OCI-LY7 (cell line): Measurements from ENCODE around the gene UBE2H.

ENCODE experiments used
- EZH2phosphoT487 ChIP-seq: fragments of 200-600 bp; sonication (generic); IDR thresholded peaks from 2 replicates; pipeline ENCODE4 v1.6.1; 2018; ENCODE audit warnings: low read depth, borderline replicate concordance, mild to moderate bottlenecking, mixed run types, antibody characterized with exemption, low read length, moderate library complexity, mixed read lengths
- TF ChIP-seq, protein P1 (sequence below): fragments of 200-600 bp; sonication (generic); conservative IDR thresholded peaks from 2 replicates; pipeline ENCODE4 v1.5.1; 2014; ENCODE audit warnings: mild to moderate bottlenecking, antibody characterized with exemption, low read length, moderate library complexity, mixed read lengths

DNA sequence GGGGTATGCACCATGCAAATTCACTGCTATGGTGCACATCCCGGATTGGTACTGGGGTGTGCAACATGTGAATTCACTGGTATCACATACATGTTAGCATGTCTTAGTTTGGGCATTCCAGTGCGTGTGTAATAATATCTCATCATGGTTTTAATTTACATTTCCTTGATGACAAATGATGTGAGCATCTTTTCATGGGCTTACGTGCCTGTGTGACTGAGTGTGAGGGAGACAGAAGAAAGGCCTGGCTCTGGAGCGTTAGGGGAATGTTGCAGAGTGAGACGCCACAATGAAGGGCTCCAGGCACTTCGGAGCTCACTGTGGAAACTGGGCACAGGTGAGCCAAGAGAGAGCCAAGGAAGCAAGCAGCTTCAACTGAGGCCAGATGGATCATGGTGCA lies 162.6 kb downstream of the UBE2H start:
- TF ChIP-seq, protein P1, sequence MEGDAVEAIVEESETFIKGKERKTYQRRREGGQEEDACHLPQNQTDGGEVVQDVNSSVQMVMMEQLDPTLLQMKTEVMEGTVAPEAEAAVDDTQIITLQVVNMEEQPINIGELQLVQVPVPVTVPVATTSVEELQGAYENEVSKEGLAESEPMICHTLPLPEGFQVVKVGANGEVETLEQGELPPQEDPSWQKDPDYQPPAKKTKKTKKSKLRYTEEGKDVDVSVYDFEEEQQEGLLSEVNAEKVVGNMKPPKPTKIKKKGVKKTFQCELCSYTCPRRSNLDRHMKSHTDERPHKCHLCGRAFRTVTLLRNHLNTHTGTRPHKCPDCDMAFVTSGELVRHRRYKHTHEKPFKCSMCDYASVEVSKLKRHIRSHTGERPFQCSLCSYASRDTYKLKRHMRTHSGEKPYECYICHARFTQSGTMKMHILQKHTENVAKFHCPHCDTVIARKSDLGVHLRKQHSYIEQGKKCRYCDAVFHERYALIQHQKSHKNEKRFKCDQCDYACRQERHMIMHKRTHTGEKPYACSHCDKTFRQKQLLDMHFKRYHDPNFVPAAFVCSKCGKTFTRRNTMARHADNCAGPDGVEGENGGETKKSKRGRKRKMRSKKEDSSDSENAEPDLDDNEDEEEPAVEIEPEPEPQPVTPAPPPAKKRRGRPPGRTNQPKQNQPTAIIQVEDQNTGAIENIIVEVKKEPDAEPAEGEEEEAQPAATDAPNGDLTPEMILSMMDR = no peak
- TF ChIP-seq EZH2phosphoT487 = no peak
